Measurements from ENCODE around the gene GJB5. TPM values are rescaled to one million over a fixed set of nuclear protein-coding genes. Genes with fewer than 3 reads are reported as not detected.

GJB5 gene
- polyA plus RNA-seq, 1 donor from 2014 or later, result not detected

DNA sequence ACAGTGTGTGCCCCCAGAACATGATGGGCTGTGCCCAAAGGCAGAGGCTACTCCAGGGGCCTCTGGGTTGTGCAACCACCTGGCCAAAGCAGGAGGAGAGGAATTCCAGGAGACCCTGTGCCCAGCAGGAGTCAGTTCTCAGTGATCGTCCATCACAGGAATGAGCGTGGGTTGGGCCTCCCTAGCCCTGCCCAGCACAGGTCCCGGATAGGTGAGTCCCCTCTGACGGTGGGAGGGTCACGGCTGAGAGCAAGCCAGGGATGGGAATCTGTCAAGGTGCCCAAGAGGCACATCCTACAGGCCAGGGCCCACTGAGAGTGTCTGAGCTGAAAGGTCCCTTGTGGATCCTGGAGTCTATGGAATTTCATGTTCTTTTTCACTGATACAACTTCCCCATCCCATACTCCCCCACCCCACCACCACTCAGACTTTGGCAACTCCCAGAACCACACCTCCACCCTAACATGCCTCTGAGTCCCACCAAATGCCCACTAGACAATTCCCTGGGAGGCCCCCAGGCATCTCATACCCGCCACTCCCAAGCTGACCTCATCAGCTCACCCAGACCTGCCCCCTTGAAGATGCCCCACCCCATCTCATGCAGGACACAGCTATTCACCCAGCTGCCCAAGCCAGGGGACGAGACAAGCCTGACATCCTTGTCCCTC lies 7.8 kb downstream of the GJB5 start:
- Histone ChIP-seq H3K9ac (ENCODE audit: low read length) (no peak overlapping the region), H3K9me2 (ENCODE audit: insufficient read depth, low read length) (no peaks in the 10 kb centered on the region), H4K20me1 (ENCODE audit: insufficient read depth) (no peaks in the 10 kb centered on the region), H2AFZ (ENCODE audit: low read depth, low read length) (no peak overlapping the region), H3K9me3 (ENCODE audit: low read length) (no peaks in the 10 kb centered on the region), H3K36me3 (ENCODE audit: insufficient read depth, low read length) (no peaks in the 10 kb centered on the region), H3K27me3 (ENCODE audit: insufficient read depth, low read depth, low read length) (no peaks in the 10 kb centered on the region), H3F3A (ENCODE audit: insufficient read depth, low read length, poor library complexity, severe bottlenecking) (no peaks in the 10 kb centered on the region), H3K79me2 (replicated peaks; ENCODE audit: insufficient read depth, low read length) (no peaks in the 10 kb centered on the region), H3K4me3 (ENCODE audit: low read length) (no peak overlapping the region), H3K27ac (ENCODE audit: low read length) (no peak overlapping the region), H3K4me2 (ENCODE audit: low read length) (no peak overlapping the region)
- TF ChIP-seq RAD21 (conservative IDR thresholded peaks at IDR 0.05), result no peak
- TF ChIP-seq TAF1 (IDR thresholded peaks at IDR 0.05; ENCODE audit: low read depth), result no peak
- TF ChIP-seq MXI1 (conservative IDR thresholded peaks at IDR 0.05; ENCODE audit: poor library complexity, severe bottlenecking), result no peak
- TF ChIP-seq SMC3 (conservative IDR thresholded peaks at IDR 0.05; ENCODE audit: poor library complexity), result no peak
- TF ChIP-seq, protein P1, sequence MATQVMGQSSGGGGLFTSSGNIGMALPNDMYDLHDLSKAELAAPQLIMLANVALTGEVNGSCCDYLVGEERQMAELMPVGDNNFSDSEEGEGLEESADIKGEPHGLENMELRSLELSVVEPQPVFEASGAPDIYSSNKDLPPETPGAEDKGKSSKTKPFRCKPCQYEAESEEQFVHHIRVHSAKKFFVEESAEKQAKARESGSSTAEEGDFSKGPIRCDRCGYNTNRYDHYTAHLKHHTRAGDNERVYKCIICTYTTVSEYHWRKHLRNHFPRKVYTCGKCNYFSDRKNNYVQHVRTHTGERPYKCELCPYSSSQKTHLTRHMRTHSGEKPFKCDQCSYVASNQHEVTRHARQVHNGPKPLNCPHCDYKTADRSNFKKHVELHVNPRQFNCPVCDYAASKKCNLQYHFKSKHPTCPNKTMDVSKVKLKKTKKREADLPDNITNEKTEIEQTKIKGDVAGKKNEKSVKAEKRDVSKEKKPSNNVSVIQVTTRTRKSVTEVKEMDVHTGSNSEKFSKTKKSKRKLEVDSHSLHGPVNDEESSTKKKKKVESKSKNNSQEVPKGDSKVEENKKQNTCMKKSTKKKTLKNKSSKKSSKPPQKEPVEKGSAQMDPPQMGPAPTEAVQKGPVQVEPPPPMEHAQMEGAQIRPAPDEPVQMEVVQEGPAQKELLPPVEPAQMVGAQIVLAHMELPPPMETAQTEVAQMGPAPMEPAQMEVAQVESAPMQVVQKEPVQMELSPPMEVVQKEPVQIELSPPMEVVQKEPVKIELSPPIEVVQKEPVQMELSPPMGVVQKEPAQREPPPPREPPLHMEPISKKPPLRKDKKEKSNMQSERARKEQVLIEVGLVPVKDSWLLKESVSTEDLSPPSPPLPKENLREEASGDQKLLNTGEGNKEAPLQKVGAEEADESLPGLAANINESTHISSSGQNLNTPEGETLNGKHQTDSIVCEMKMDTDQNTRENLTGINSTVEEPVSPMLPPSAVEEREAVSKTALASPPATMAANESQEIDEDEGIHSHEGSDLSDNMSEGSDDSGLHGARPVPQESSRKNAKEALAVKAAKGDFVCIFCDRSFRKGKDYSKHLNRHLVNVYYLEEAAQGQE (IDR thresholded peaks at IDR 0.05; ENCODE audit: borderline replicate concordance), result no peak
- TF ChIP-seq EZH2 (IDR thresholded peaks at IDR 0.05; ENCODE audit: borderline replicate concordance, insufficient read depth, low read length, poor library complexity, severe bottlenecking), result no peak

GRCh38 chr1:34763142-34763781 lies 8.4 kb downstream of the GJB5 start:
- Histone ChIP-seq H3K9me2 (ENCODE audit: insufficient read depth, low read length) (no peaks in the 10 kb centered on the region), H3K9me3 (ENCODE audit: low read length) (no peaks in the 10 kb centered on the region), H3K27ac (ENCODE audit: low read length) (no peak overlapping the region), H4K20me1 (ENCODE audit: insufficient read depth) (no peaks in the 10 kb centered on the region), H3K36me3 (ENCODE audit: insufficient read depth, low read length) (no peaks in the 10 kb centered on the region), H3K9ac (ENCODE audit: low read length) (no peak overlapping the region), H3K27me3 (ENCODE audit: insufficient read depth, low read depth, low read length) (no peaks in the 10 kb centered on the region), H3F3A (ENCODE audit: insufficient read depth, low read length, poor library complexity, severe bottlenecking) (no peaks in the 10 kb centered on the region), H3K4me3 (ENCODE audit: low read length) (no peak overlapping the region), H3K79me2 (replicated peaks; ENCODE audit: insufficient read depth, low read length) (no peaks in the 10 kb centered on the region), H2AFZ (ENCODE audit: low read depth, low read length) (no peak overlapping the region), H3K4me2 (ENCODE audit: low read length) (no peak overlapping the region)
- TF ChIP-seq POLR2AphosphoS5 (IDR thresholded peaks at IDR 0.05), result no peak
- TF ChIP-seq MXI1 (conservative IDR thresholded peaks at IDR 0.05; ENCODE audit: poor library complexity, severe bottlenecking), result no peak
- TF ChIP-seq, protein P2, sequence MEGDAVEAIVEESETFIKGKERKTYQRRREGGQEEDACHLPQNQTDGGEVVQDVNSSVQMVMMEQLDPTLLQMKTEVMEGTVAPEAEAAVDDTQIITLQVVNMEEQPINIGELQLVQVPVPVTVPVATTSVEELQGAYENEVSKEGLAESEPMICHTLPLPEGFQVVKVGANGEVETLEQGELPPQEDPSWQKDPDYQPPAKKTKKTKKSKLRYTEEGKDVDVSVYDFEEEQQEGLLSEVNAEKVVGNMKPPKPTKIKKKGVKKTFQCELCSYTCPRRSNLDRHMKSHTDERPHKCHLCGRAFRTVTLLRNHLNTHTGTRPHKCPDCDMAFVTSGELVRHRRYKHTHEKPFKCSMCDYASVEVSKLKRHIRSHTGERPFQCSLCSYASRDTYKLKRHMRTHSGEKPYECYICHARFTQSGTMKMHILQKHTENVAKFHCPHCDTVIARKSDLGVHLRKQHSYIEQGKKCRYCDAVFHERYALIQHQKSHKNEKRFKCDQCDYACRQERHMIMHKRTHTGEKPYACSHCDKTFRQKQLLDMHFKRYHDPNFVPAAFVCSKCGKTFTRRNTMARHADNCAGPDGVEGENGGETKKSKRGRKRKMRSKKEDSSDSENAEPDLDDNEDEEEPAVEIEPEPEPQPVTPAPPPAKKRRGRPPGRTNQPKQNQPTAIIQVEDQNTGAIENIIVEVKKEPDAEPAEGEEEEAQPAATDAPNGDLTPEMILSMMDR (IDR thresholded peaks at IDR 0.05; ENCODE audit: poor library complexity, severe bottlenecking), result no peak
- TF ChIP-seq, protein P1 (IDR thresholded peaks at IDR 0.05; ENCODE audit: borderline replicate concordance), result no peak
- TF ChIP-seq SMC3 (conservative IDR thresholded peaks at IDR 0.05; ENCODE audit: poor library complexity), result no peak
- TF ChIP-seq RAD21 (conservative IDR thresholded peaks at IDR 0.05), result no peak
- no peak for TF ChIP-seq EZH2 (IDR thresholded peaks at IDR 0.05; ENCODE audit: borderline replicate concordance, insufficient read depth, low read length, poor library complexity, severe bottlenecking)
- no peak for TF ChIP-seq TAF1 (IDR thresholded peaks at IDR 0.05; ENCODE audit: low read depth)
- no peak for TF ChIP-seq EP300 (conservative IDR thresholded peaks at IDR 0.05; ENCODE audit: poor library complexity, severe bottlenecking)

All from neural cell (in vitro differentiated cells).